HEK293T (cell line): ENCODE results near the gene PRSS38.
"Not testable (repeated sequence)": the region's sequence is repeated elsewhere in the genome, so short reads cannot be mapped to it uniquely, and the experiment has no call there.

Source experiments
- ELF4 ChIP-seq: fragments of 450-650 bp; IDR thresholded peaks from 2 replicates; pipeline ENCODE4 v1.6.1; 2017; ENCODE audit warnings: antibody characterized with exemption
- FOXA1 ChIP-seq: fragments of 450-650 bp; IDR thresholded peaks from 2 replicates; pipeline ENCODE4 v1.6.1; 2016; ENCODE audit warnings: mild to moderate bottlenecking
- FOXM1 ChIP-seq: fragments of 450-650 bp; IDR thresholded peaks from 2 replicates; pipeline ENCODE4 v1.6.1; 2017; ENCODE audit warnings: mild to moderate bottlenecking, borderline replicate concordance
- HDGF ChIP-seq: fragments of 450-650 bp; IDR thresholded peaks from 2 replicates; pipeline ENCODE4 v1.6.1; 2017; ENCODE audit warnings: antibody characterized with exemption, borderline replicate concordance
- NFRKB ChIP-seq: fragments of 450-650 bp; IDR thresholded peaks from 2 replicates; pipeline ENCODE4 v1.6.1; 2016; ENCODE audit warnings: mild to moderate bottlenecking, moderate library complexity
- PKNOX1 ChIP-seq: fragments of 450-650 bp; IDR thresholded peaks from 2 replicates; pipeline ENCODE4 v1.6.1; 2016
- SP1 ChIP-seq: fragments of 450-650 bp; IDR thresholded peaks from 2 replicates; pipeline ENCODE4 v1.6.1; 2017
- TARDBP ChIP-seq: fragments of 450-650 bp; IDR thresholded peaks from 2 replicates; pipeline ENCODE4 v1.6.1; 2016

GRCh38 chr1:227847046-227847445 lies 31.6 kb downstream of the PRSS38 start:
- not testable (repeated sequence) for TF ChIP-seq ELF4, HDGF, TARDBP, FOXA1, SP1, PKNOX1, NFRKB, FOXM1
